HFFc6 (cell line): Measurements from ENCODE around the gene SBF1. TPM values are rescaled to one million over a fixed set of nuclear protein-coding genes. Genes with fewer than 3 reads are reported as not detected.

Experiments
- DNase-seq: peaks from one replicate; pipeline ENCODE4 v3.0.0-alpha.2; 2018
- H3K27ac Mint-ChIP-seq: 2 replicates; pipeline ENCODE4 v1.8.0; 2020; ENCODE audit warnings: mild to moderate bottlenecking, mixed read lengths
- H3K27me3 Mint-ChIP-seq: 2 replicates; pipeline ENCODE4 v1.8.0; 2021; ENCODE audit warnings: mild to moderate bottlenecking, moderate library complexity, mixed read lengths; ENCODE audit not compliant: insufficient read depth
- H3K36me3 Mint-ChIP-seq: 2 replicates; pipeline ENCODE4 v1.8.0; 2021; ENCODE audit warnings: low read depth, mixed read lengths
- H3K4me1 Mint-ChIP-seq: 2 replicates; pipeline ENCODE4 v1.8.0; 2020; ENCODE audit warnings: low read depth, mixed read lengths
- H3K4me3 Mint-ChIP-seq: 2 replicates; pipeline ENCODE4 v1.8.0; 2020; ENCODE audit warnings: mild to moderate bottlenecking, moderate library complexity, mixed read lengths
- H3K9me3 Mint-ChIP-seq: 2 replicates; pipeline ENCODE4 v1.8.0; 2020; ENCODE audit warnings: mild to moderate bottlenecking, mixed read lengths
- long read RNA-seq: library from polyadenylated mRNA; unstranded; transcript quantifications from one replicate; pipeline ENCODE4 v2.0.0, GENCODE V29; 2019
- total RNA-seq, 6 experiments: library from RNA; stranded (reverse); fragmentation: NEBNext Ultra II Directional; extraction: Animal tissue kit (Norgen Biotek cat#: 25700); gene quantifications; 2 replicates in 1 of 6; 3 replicates in 5 of 6; pipeline ENCODE4 v1.2.3, GENCODE V29; 2021
- TF ChIP-seq, protein P1 (sequence below): fragments of 200-600 bp; sonication (generic); IDR thresholded peaks from 2 replicates; pipeline ENCODE4 v1.5.0; 2021; ENCODE audit warnings: antibody characterized with exemption, mild to moderate bottlenecking

Gene SBF1, protein sequence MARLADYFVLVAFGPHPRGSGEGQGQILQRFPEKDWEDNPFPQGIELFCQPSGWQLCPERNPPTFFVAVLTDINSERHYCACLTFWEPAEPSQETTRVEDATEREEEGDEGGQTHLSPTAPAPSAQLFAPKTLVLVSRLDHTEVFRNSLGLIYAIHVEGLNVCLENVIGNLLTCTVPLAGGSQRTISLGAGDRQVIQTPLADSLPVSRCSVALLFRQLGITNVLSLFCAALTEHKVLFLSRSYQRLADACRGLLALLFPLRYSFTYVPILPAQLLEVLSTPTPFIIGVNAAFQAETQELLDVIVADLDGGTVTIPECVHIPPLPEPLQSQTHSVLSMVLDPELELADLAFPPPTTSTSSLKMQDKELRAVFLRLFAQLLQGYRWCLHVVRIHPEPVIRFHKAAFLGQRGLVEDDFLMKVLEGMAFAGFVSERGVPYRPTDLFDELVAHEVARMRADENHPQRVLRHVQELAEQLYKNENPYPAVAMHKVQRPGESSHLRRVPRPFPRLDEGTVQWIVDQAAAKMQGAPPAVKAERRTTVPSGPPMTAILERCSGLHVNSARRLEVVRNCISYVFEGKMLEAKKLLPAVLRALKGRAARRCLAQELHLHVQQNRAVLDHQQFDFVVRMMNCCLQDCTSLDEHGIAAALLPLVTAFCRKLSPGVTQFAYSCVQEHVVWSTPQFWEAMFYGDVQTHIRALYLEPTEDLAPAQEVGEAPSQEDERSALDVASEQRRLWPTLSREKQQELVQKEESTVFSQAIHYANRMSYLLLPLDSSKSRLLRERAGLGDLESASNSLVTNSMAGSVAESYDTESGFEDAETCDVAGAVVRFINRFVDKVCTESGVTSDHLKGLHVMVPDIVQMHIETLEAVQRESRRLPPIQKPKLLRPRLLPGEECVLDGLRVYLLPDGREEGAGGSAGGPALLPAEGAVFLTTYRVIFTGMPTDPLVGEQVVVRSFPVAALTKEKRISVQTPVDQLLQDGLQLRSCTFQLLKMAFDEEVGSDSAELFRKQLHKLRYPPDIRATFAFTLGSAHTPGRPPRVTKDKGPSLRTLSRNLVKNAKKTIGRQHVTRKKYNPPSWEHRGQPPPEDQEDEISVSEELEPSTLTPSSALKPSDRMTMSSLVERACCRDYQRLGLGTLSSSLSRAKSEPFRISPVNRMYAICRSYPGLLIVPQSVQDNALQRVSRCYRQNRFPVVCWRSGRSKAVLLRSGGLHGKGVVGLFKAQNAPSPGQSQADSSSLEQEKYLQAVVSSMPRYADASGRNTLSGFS (N-terminal part only)
- 10 to 100 TPM; 63.9 to 76.7 (median 71.2) TPM for total RNA-seq
- long read RNA-seq, partial matches to known transcripts: 11 of 16 reads
- long read RNA-seq, other reads (novel, unspliced or antisense): 1 of 16 reads

DNA sequence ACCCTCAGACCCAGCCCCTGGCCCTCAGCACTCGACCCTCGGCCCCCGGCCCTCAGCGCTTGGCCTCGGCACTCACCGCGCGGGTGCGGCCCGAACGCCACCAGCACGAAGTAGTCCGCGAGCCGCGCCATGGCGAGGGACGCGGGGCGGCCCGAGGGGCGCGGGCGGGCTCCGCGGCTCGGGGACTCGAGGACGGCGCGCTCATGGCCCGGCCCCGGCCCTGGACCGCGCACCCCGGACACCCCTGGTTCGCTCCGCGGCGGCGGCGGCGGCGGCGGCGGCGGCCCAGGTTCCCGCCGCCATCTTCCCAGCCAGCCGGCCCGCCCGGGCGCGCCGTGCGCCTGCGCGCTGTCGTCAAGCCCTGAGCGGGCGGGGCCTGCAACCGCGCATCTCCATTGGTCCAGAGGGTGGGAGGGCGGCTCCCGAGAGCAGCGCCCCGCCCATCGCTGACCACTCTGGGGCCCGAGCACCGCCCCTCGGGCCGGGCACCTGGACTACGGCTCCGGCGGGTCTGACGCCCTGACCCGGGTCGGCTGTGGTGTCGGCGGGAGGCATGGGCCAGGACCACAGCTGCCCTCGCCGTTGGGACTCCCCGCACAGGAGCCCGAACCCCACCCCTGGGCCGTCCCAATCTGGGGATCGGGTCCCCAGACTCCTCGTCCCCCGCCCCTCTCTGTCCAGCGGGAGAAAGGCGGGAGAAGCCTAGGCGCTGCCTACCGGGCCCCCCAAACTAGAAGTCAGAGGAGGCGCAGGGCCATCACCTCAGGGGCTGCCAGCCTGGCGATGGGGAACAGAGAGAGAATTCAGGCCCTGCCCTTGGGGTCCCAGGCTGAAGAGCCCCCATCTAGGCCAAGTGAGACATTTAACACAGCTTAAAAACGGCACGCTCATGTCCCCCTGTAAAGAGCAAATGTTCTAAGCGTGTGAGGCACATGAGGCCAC is at the start of gene SBF1:
SBF1 (minus strand) TSS at position 326 of the 942 bp plus-strand sequence; CDS start at position 131, 195 bp downstream.
- no peaks in the 10 kb centered on the region for H3K9me3 Mint-ChIP-seq
- TF ChIP-seq, protein P1, sequence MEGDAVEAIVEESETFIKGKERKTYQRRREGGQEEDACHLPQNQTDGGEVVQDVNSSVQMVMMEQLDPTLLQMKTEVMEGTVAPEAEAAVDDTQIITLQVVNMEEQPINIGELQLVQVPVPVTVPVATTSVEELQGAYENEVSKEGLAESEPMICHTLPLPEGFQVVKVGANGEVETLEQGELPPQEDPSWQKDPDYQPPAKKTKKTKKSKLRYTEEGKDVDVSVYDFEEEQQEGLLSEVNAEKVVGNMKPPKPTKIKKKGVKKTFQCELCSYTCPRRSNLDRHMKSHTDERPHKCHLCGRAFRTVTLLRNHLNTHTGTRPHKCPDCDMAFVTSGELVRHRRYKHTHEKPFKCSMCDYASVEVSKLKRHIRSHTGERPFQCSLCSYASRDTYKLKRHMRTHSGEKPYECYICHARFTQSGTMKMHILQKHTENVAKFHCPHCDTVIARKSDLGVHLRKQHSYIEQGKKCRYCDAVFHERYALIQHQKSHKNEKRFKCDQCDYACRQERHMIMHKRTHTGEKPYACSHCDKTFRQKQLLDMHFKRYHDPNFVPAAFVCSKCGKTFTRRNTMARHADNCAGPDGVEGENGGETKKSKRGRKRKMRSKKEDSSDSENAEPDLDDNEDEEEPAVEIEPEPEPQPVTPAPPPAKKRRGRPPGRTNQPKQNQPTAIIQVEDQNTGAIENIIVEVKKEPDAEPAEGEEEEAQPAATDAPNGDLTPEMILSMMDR: no peak
- DNase-seq: peak; percentile 78
- H3K36me3 Mint-ChIP-seq: no peaks in the 10 kb centered on the region
- H3K27me3 Mint-ChIP-seq: peaks cover 6% of the 10 kb centered on the region
- H3K4me3 Mint-ChIP-seq: peak within 1 kb of the TSS; percentile 90
- H3K27ac Mint-ChIP-seq: peak within 1 kb of the TSS; percentile 73
- peaks cover 38% of the 10 kb centered on the region for H3K4me1 Mint-ChIP-seq

DNA sequence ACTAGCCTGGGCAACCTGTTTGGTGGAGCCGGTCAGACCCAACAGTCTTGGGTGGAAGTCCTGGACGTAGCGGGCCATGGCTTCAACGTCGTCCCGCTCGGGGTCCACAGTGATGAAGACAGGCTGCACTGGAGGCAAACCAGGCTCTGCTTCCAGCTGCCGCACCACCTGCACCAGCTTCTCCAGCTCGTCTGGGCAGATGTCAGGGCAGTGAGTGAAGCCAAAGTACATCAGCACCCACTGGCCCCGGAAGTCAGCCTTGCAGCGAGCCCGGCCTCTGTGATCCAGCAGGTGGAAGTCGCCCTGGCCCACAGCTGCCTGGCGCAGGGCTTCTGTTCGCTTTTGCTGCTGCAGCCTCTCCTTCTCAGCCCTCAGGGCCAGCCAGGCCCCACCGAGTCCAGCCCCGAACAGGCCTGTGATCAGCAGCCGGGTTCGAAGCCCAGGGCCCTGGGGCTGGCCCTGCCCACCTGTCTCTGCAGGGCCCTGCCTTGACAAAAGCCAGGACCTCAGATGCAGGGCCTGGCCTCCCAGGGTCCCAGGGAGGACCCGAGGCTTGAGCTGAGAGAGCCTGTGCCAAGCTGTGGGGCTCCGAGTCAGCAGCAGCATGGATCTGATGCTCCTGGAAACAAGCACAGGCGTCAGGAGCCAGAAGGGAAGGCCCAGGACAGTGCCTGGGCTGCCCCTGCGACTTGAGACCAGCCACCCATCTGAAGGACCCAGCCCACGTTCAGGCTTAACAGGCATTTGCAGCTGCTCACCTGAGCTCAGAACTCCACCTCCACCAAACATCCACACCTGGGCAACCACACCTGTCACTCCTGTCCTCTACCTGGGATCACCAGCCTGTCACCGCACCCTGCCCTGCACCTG is 49.2 kb upstream of the SBF1 start:
- Mint-ChIP-seq H3K4me1 (peaks cover 19% of the 10 kb centered on the region), H3K36me3 (peaks cover 14% of the 10 kb centered on the region), H3K27me3 (peaks cover 5% of the 10 kb centered on the region), H3K9me3 (no peaks in the 10 kb centered on the region), H3K4me3 (peak overlapping the region; percentile 94), H3K27ac (peak overlapping the region; percentile 74)
- no peak for DNase-seq
- TF ChIP-seq, protein P1: no peak

DNA sequence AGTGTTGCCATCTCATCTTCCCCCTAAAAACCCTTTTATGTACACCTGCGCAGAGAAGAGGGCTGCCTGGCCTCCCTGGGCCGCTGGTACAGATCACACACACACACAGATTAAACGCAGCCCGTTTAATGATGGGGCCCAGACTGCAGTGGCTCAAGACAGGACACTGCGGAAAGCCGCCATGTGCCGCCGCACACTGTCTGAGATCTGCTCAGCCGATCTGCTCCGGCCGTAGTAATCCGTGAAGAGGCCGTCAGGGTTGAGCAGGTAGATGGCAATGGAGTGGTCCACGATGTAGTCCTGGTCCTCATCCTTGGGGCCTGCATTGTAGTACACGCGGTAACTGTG is 48.6 kb upstream of the SBF1 start:
- Mint-ChIP-seq H3K27ac (no peak overlapping the region; the same call in 1 of the 2 replicates), H3K36me3 (peaks cover 14% of the 10 kb centered on the region), H3K4me3 (0 out of 2 replicates have a peak overlapping the region, but pooled peaks have one; percentile 26), H3K27me3 (peaks cover 2% of the 10 kb centered on the region; the same call in 1 of the 2 replicates), H3K4me1 (peaks cover 19% of the 10 kb centered on the region), H3K9me3 (no peaks in the 10 kb centered on the region)
- no peak for DNase-seq
- TF ChIP-seq, protein P1: no peak

DNA sequence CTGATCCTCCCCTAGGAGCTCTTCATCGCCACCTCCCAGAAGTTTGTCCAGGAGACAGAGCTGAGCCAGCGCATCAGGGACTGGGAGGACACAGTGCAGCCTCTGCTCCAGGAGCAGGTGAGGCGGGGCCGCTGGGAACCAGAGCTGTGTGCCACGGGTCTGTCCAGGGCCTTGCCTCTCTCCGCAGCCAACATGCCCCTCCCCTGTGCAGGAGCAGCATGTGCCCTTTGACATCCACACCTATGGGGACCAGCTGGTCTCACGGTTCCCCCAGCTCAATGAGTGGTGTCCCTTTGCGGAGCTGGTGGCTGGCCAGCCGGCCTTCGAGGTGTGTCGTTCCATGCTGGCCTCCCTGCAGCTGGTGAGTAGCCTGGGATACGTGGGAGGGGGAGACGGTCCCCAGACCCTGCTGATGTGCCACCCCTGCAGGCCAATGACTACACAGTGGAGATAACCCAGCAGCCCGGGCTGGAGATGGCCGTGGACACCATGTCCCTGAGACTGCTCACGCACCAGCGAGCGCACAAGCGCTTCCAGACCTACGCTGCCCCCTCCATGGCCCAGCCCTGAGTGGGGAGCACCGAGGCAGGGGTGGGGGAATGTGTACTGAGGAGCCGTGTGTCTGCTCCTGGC is 48.1 kb upstream of the SBF1 start:
- H3K27ac Mint-ChIP-seq: no peak overlapping the region; the same call in 1 of the 2 replicates
- H3K4me3 Mint-ChIP-seq: 0 out of 2 replicates have a peak overlapping the region, but pooled peaks have one; percentile 26

More for the DNA sequence above, 48.1 kb upstream of the SBF1 start:
- TF ChIP-seq, protein P1: no peak
- Mint-ChIP-seq H3K36me3 (peaks cover 14% of the 10 kb centered on the region), H3K9me3 (no peaks in the 10 kb centered on the region), H3K27me3 (peaks cover 2% of the 10 kb centered on the region; the same call in 1 of the 2 replicates), H3K4me1 (peaks cover 19% of the 10 kb centered on the region)
- no peak for DNase-seq
